ENCODE results near the gene CCL14. TPM values are rescaled to one million over a fixed set of nuclear protein-coding genes. Genes with fewer than 3 reads are reported as not detected.
"Not testable (repeated sequence)": the region's sequence is repeated elsewhere in the genome, so short reads cannot be mapped to it uniquely, and the experiment has no call there.

Gene CCL14
- not detected in 2 replicates for total RNA-seq (2014; rRNA removed; shearing (Covaris generic); ENCODE audit: low replicate concordance)

- H3K4me3 ChIP-seq, result no peak within 1 kb of the TSS
- H3K27me3 ChIP-seq, result no peaks in the 10 kb centered on the region
- no peaks in the 10 kb centered on the region for H3K36me3 ChIP-seq
- 0 out of 2 replicates have a peak, but pooled peaks cover 2% of the 10 kb centered on the region for H3K9me3 ChIP-seq
- DNase-seq, result no peak
Measured at GRCh38 chr17:35986643-35987042, at the start of gene CCL14. Gene CCL14, minus strand, starts transcription at chr17:35986729. Its CDS starts 80 bp downstream, at chr17:35986649.

GRCh38 chr17:36036235-36036634, 49.7 kb upstream of the CCL14 start:
- H3K4me3 ChIP-seq, result no peak overlapping the region
- peaks cover 6% of the 10 kb centered on the region; the same call in 1 of the 2 replicates for H3K27me3 ChIP-seq
- no peaks in the 10 kb centered on the region for H3K9me3 ChIP-seq
- no peak for DNase-seq
- H3K36me3 ChIP-seq, result no peaks in the 10 kb centered on the region

GRCh38 chr17:36034127-36034526, 47.6 kb upstream of the CCL14 start:
- H3K36me3 ChIP-seq, result no peaks in the 10 kb centered on the region
- H3K9me3 ChIP-seq, result no peaks in the 10 kb centered on the region
- peaks cover 6% of the 10 kb centered on the region; the same call in 1 of the 2 replicates for H3K27me3 ChIP-seq
- no peak for DNase-seq
- H3K4me3 ChIP-seq, result no peak overlapping the region

- no peak overlapping the region for H3K4me3 ChIP-seq
- peaks cover 6% of the 10 kb centered on the region; the same call in 1 of the 2 replicates for H3K27me3 ChIP-seq
- H3K9me3 ChIP-seq, result no peaks in the 10 kb centered on the region
- no peaks in the 10 kb centered on the region for H3K36me3 ChIP-seq
- DNase-seq, result no peak
Measured at GRCh38 chr17:36030956-36031355, 44.4 kb upstream of the CCL14 start.

GRCh38 chr17:36027761-36028160, 41.2 kb upstream of the CCL14 start:
- no peak for DNase-seq
- no peak overlapping the region for H3K4me3 ChIP-seq
- 0 out of 2 replicates have a peak, but pooled peaks cover 5% of the 10 kb centered on the region for H3K27me3 ChIP-seq
- no peaks in the 10 kb centered on the region for H3K36me3 ChIP-seq
- H3K9me3 ChIP-seq, result no peaks in the 10 kb centered on the region

- Histone ChIP-seq H3K27me3 (peaks cover 14% of the 10 kb centered on the region), H3K9me3 (no peaks in the 10 kb centered on the region), H3K36me3 (no peaks in the 10 kb centered on the region), H3K4me3 (no peak overlapping the region)
- DNase-seq, result no peak
Measured at GRCh38 chr17:36024106-36024869, 37.8 kb upstream of the CCL14 start.

- H3K27me3 ChIP-seq, result peaks cover 16% of the 10 kb centered on the region
- H3K9me3 ChIP-seq, result no peaks in the 10 kb centered on the region
- no peak for DNase-seq
- no peak overlapping the region for H3K4me3 ChIP-seq
- no peaks in the 10 kb centered on the region for H3K36me3 ChIP-seq
Measured at GRCh38 chr17:36019423-36019822, 32.9 kb upstream of the CCL14 start.

- DNase-seq, result no peak
Measured at GRCh38 chr17:36017799-36018198, 31.3 kb upstream of the CCL14 start, which contains the start of gene CCL23. Gene CCL23, minus strand, starts transcription at chr17:36017972. Its CDS starts 75 bp downstream, at chr17:36017897.

GRCh38 chr17:36016555-36016954, 30.0 kb upstream of the CCL14 start:
- Histone ChIP-seq H3K4me3 (no peak overlapping the region), H3K36me3 (no peaks in the 10 kb centered on the region), H3K9me3 (no peaks in the 10 kb centered on the region), H3K27me3 (peaks cover 14% of the 10 kb centered on the region)
- no peak for DNase-seq

More at GRCh38 chr17:36017799-36018198, 31.3 kb upstream of the CCL14 start, which contains the start of gene CCL23:
- Histone ChIP-seq H3K27me3 (peaks cover 16% of the 10 kb centered on the region), H3K36me3 (no peaks in the 10 kb centered on the region), H3K4me3 (no peak within 1 kb of the TSS), H3K9me3 (no peaks in the 10 kb centered on the region)

- not testable (repeated sequence) for H3K4me3 ChIP-seq, DNase-seq, H3K9me3 ChIP-seq, H3K36me3 ChIP-seq
- H3K27me3 ChIP-seq, result peaks cover 12% of the 10 kb centered on the region
Measured at GRCh38 chr17:36015895-36016294, 29.4 kb upstream of the CCL14 start.

- no peak overlapping the region for H3K4me3 ChIP-seq
- no peaks in the 10 kb centered on the region for H3K36me3 ChIP-seq
- DNase-seq, result no peak
- H3K27me3 ChIP-seq, result peaks cover 6% of the 10 kb centered on the region; the same call in 1 of the 2 replicates
- H3K9me3 ChIP-seq, result no peaks in the 10 kb centered on the region; the same call in 1 of the 2 replicates
Measured at GRCh38 chr17:36014946-36015345, 28.4 kb upstream of the CCL14 start.

- Histone ChIP-seq H3K27me3 (no peaks in the 10 kb centered on the region), H3K36me3 (no peaks in the 10 kb centered on the region), H3K4me3 (no peak overlapping the region), H3K9me3 (peaks cover 5% of the 10 kb centered on the region)
- no peak for DNase-seq
Measured at GRCh38 chr17:36011201-36011600, 24.7 kb upstream of the CCL14 start.

GRCh38 chr17:36008998-36009665, 22.6 kb upstream of the CCL14 start:
- H3K9me3 ChIP-seq, result peaks cover 5% of the 10 kb centered on the region
- no peaks in the 10 kb centered on the region for H3K36me3 ChIP-seq
- DNase-seq, result no peak
- no peak overlapping the region for H3K4me3 ChIP-seq
- no peaks in the 10 kb centered on the region for H3K27me3 ChIP-seq

GRCh38 chr17:36004594-36005108, 18.1 kb upstream of the CCL14 start:
- no peak for DNase-seq
- Histone ChIP-seq H3K9me3 (peaks cover 4% of the 10 kb centered on the region), H3K4me3 (no peak overlapping the region), H3K27me3 (no peaks in the 10 kb centered on the region), H3K36me3 (no peaks in the 10 kb centered on the region)

GRCh38 chr17:36002631-36003030, 16.1 kb upstream of the CCL14 start:
- Histone ChIP-seq H3K9me3 (no peaks in the 10 kb centered on the region), H3K36me3 (no peaks in the 10 kb centered on the region), H3K27me3 (no peaks in the 10 kb centered on the region), H3K4me3 (no peak overlapping the region)
- no peak for DNase-seq

GRCh38 chr17:36001862-36002603, 15.5 kb upstream of the CCL14 start:
- DNase-seq, result no peak
- H3K9me3 ChIP-seq, result no peaks in the 10 kb centered on the region
- no peaks in the 10 kb centered on the region for H3K36me3 ChIP-seq
- H3K27me3 ChIP-seq, result no peaks in the 10 kb centered on the region
- H3K4me3 ChIP-seq, result no peak overlapping the region

All from MG63 (cell line).